ENCODE results near the gene ZKSCAN7.
"Not testable (repeated sequence)": the region's sequence is repeated elsewhere in the genome, so short reads cannot be mapped to it uniquely, and the experiment has no call there.

Gene ZKSCAN7

DNA sequence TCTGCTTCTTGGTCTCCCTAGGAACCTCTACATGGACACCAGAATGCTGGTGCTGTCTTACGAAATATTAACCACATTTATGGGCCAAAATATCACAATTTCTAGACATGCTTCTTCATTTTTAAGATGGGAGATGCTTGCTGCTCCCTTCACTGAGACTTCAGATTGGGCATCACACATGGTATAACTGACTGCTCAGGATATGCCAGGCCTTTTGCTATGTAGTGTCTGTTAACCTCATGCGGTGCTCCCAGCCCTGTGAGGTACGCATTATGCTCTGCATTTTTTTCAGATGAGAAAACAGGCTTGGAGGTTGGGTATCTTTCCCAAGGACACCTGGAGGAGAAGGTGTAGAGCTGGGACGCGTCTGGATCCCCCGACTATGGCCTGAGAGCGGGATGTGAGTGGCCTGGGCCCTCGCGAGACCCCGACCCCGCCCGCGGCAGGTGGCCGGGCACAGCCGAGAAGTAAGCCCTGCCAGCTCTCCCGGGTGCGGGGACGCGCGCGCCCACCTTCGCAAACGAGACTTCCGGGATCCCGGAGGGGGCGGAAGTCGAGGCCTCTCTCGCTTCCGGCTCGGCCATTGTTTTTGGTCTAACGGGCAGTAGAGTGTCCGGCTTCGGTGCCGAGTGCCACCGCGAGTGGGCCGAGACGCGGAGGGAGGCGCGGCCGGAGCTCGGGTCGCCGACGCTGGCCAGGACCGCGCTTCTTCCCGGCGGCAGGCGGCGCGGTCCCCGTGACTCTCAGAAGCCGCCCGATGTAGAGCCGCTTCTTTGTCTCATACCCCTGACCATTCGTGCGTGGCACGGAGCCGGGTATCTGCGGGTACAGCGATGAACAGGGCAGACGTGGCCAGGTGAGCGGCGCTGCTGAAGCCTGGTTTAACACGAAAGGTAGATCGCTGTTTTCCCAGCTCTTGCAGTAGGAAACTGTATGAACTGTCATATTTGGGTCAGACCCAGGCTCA lies at the start of gene ZKSCAN7:
TSS of gene ZKSCAN7 (plus strand) at position 568 of the 967 bp plus-strand sequence. CDS start 1,855 bp downstream, outside the sequence.
- peaks cover 8 to 12% of the 10 kb centered on the region in 2 donors for H3K9me3 Mint-ChIP-seq
- peak within 1 kb of the TSS; percentile 91 to 94 for H3K4me3 Mint-ChIP-seq
- peaks cover 36% of the 10 kb centered on the region for H3K4me1 Mint-ChIP-seq
- DNase-seq (peak; percentile 59 to 74), ATAC-seq (peak; percentile 88)
- peak within 1 kb of the TSS; percentile 91 to 96 for H3K27ac Mint-ChIP-seq
- H3K27me3 Mint-ChIP-seq, result peaks cover 13% of the 10 kb centered on the region

DNA sequence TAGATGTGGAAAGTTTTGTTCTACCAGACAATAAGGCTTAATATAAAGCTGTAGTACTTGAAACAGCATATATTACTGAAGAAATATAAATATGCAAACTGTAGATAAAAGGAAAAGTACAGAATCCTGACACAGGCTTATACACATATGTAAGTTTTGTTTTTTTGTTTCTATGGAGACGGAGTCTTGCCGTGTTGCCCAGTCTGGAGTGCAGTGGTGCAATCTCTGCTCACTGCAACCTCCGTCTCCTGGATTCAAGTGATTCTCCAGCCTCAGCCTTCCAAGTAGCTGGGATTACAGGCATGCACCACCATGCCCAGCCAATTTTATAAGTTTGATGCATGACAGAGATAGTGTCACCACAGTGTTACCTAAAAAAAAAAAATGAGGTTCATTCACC lies 48.4 kb upstream of the ZKSCAN7 start:
- DNase-seq (no peak), ATAC-seq (no peak)
- Mint-ChIP-seq H3K4me1 (peaks cover 25% of the 10 kb centered on the region), H3K27me3 (no peaks in the 10 kb centered on the region), H3K4me3 (no peak overlapping the region), H3K9me3 (peaks cover 22 to 30% of the 10 kb centered on the region in 2 donors), H3K27ac (peak overlapping the region in 1 of 2 donors; percentile 61)

DNA sequence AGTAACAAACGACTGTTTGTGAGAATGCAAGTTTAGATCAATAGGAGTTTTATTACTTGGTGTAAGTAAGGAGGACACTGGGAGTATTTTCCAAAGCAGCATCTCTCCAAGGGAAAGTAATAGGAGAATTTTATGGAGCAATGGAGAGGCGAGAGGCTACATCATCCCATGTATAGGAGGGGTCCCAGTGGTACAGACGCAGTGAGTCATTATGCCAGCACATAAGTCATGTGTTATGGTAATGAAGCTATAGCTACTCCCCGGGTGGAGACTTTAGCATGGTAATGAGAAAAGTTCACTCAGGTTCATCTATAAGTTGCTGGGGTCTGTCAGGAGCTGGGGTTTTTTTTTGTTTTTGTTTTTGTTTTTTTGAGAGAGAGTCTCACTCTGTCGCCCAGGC lies 48.0 kb upstream of the ZKSCAN7 start:
- peak overlapping the region in 1 of 2 donors; percentile 61 for H3K27ac Mint-ChIP-seq
- no peak for ATAC-seq
- DNase-seq, result no peak
- H3K9me3 Mint-ChIP-seq, result peaks cover 18 to 26% of the 10 kb centered on the region in 2 donors
- no peak overlapping the region for H3K4me3 Mint-ChIP-seq
- no peaks in the 10 kb centered on the region for H3K27me3 Mint-ChIP-seq
- peaks cover 29% of the 10 kb centered on the region for H3K4me1 Mint-ChIP-seq

DNA sequence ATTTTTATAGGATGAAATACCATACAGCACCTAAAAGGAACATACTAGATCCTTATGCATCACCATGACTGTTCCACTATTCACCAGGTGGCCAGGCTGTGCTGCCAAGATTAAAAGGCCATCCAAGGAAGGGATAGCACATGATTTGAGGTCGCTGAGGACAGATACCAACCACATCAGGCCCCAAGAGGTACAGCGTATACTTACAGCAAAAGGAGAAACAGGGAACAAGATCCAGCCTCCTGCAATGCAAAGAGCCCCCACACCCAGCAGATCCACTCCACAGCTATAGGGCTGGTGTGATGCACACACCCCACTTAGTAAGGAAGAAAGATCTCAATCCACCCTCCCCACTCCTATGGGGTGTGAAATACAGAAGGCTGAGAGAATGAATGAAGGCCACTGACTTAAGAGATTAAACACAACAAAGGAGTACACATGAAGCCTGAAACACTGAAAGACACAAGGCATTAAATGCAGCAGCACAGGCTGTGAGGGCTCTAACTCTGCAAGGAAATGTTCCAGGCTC lies 45.5 kb upstream of the ZKSCAN7 start:
- peaks cover 32% of the 10 kb centered on the region for H3K4me1 Mint-ChIP-seq
- peak overlapping the region; percentile 67 to 97 for H3K27ac Mint-ChIP-seq
- DNase-seq (peak; percentile 8 to 14), ATAC-seq (peak; percentile 13)
- H3K27me3 Mint-ChIP-seq, result no peaks in the 10 kb centered on the region
- peak overlapping the region; percentile 88 to 90 for H3K4me3 Mint-ChIP-seq
- peaks cover 6 to 7% of the 10 kb centered on the region in 2 donors for H3K9me3 Mint-ChIP-seq

DNA sequence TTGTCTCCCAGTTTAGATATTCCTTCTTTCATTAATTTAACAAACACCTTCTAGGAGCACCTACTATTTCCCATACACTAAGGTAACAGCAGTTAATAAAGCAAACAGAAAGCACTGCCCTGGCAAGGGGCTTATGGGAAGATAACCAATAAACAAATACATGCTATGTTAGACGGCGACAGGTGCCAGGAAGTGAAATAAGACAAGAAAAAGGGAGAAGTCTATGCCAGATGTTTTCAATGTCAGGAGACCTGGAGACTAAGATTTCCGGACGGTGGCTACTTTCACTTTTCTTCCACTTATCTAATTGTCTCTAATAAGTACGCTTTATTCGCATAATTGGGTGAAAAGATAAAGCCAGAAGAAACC lies 45.0 kb upstream of the ZKSCAN7 start:
- H3K27ac Mint-ChIP-seq, result peak overlapping the region; percentile 67 to 97
- no peaks in the 10 kb centered on the region for H3K27me3 Mint-ChIP-seq
- ATAC-seq (peak; percentile 37), DNase-seq (no peak)
- H3K9me3 Mint-ChIP-seq, result peaks cover 6 to 7% of the 10 kb centered on the region in 2 donors
- peaks cover 32% of the 10 kb centered on the region for H3K4me1 Mint-ChIP-seq
- peak overlapping the region; percentile 88 to 90 for H3K4me3 Mint-ChIP-seq

DNA sequence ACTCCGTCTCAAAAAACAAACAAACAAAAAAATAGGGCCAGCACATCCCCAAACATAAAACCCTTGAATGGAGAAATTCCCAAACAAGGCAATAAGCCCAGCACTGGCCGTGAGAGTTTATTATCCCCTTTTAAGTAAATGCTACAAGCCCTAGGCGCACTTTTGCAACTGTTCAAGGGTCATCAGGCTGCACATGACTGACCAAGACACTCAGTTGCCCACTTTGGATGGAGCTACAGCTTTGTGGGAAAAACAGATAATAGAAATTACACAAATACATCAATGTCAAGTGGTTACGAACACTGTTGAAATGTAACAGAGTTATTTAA lies 43.8 kb upstream of the ZKSCAN7 start:
- peak overlapping the region; percentile 97 to 98 for H3K27ac Mint-ChIP-seq
- H3K9me3 Mint-ChIP-seq, result no peaks in the 10 kb centered on the region
- H3K4me3 Mint-ChIP-seq, result peak overlapping the region; percentile 88 to 90
- no peaks in the 10 kb centered on the region for H3K27me3 Mint-ChIP-seq
- no peak for ATAC-seq
- no peak for DNase-seq
- peaks cover 32% of the 10 kb centered on the region for H3K4me1 Mint-ChIP-seq

DNA sequence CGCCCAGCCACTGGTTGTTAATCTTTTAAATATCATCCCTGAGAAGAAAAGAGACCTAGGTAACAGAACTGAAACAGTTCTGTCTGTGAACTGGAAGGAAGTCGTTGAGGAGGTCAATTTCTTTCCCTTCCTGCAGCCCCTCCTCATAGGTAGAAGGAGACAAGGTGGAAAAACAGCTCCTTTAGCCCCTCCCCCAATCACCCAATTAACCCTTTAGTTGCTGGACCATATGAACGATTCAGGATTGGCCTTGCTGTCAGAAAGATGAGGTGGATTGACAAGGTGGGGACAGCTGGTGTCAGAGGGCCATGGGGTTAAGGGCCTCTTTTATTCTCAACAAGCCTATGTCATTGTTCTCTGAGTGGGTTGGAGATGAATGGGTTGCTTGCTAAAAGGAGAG lies 41.5 kb upstream of the ZKSCAN7 start:
- ATAC-seq (no peak), DNase-seq (no peak)
- Mint-ChIP-seq H3K27me3 (peaks cover 8% of the 10 kb centered on the region), H3K4me3 (no peak overlapping the region), H3K27ac (no peak overlapping the region), H3K4me1 (peaks cover 31% of the 10 kb centered on the region), H3K9me3 (no peaks in the 10 kb centered on the region)

DNA sequence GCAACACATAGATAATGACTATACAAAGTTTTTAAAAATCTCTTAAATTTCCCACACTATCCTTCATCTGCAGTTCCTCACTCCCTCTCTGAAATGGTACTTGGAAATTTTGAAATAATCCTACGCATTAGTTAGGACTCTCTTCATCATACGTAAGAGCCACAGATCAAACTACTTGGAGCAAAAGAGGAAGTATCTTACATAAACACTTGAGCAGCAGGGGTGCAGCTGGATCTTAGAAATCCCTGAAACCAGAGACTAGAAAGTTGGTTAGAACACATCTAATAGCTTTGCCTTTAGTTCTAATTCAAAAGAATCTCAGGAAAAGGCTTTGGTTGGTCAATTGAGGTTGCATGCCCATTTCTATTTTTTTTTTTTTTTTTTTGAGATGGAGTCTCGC lies 38.8 kb upstream of the ZKSCAN7 start:
- Mint-ChIP-seq H3K27ac (no peak overlapping the region), H3K27me3 (peaks cover 26% of the 10 kb centered on the region), H3K9me3 (no peaks in the 10 kb centered on the region)

DNA sequence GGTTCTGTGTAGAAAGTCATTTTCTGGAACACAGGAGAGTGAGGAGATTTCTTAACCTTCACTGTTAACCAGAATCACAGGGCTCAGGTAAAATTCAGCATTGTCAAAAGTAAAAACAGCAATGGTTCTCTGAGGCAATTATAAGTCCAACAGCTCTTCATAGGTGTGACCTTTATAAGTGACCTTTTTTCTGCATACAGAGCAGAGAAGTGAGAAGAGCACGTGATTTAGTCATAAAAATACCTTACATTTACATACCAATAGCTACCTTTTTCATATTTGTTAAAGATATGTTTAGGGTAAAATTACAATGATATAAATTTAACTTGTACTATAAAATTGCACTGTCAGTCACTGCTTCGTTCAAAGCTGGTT lies 36.2 kb upstream of the ZKSCAN7 start:
- H3K4me3 Mint-ChIP-seq, result no peak overlapping the region
- H3K9me3 Mint-ChIP-seq, result no peaks in the 10 kb centered on the region
- peaks cover 7% of the 10 kb centered on the region for H3K4me1 Mint-ChIP-seq
- DNase-seq, result no peak
- H3K27me3 Mint-ChIP-seq, result peaks cover 42% of the 10 kb centered on the region
- no peak for ATAC-seq
- H3K27ac Mint-ChIP-seq, result no peak overlapping the region

More for the DNA sequence above, 38.8 kb upstream of the ZKSCAN7 start:
- ATAC-seq (no peak), DNase-seq (no peak)
- peaks cover 18% of the 10 kb centered on the region for H3K4me1 Mint-ChIP-seq
- no peak overlapping the region for H3K4me3 Mint-ChIP-seq

DNA sequence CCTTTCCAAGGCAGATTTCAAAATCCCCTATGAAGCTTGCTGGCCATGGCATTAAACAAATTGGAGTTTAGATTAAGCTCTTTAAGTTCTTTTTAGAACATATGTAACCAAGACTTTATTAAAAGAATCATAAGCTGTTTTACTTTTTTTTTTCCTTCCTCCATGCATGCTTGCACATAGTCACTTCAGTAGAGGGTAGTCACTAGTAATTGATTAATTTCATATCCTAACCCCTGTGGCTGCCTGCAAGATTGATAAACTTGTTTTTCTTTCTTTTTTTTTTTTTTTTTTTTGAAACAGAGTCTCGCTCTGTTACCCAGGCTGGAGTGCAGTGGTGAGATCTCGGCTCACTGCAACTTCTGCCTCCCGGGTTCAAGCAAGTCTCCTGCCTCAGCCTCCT lies 33.3 kb upstream of the ZKSCAN7 start:
- no peaks in the 10 kb centered on the region for H3K9me3 Mint-ChIP-seq
- ATAC-seq (no peak), DNase-seq (no peak)
- H3K4me1 Mint-ChIP-seq, result peaks cover 7% of the 10 kb centered on the region
- no peak overlapping the region for H3K4me3 Mint-ChIP-seq
- H3K27me3 Mint-ChIP-seq, result peaks cover 57% of the 10 kb centered on the region
- no peak overlapping the region for H3K27ac Mint-ChIP-seq

DNA sequence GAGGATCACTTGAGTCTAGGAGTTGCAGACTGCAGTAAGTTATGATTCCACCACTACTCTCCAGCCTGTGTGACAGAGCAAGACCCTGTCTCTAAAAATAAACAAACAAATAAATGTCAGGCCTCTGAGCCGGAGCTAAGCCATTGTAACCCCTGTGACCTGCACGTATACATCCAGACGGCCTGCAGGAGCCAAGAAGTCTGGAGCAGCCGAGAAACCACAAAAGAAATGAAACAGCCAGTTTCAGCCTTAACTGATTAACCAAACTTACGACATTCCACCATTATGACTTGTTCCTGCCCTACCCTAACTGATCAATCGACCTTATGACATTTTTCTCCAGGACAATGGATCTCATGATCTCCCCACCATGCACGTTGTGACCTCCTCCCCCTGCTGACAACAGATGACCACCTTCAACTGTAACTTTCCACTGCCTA lies 32.5 kb upstream of the ZKSCAN7 start:
- ATAC-seq (no peak), DNase-seq (no peak)

DNA sequence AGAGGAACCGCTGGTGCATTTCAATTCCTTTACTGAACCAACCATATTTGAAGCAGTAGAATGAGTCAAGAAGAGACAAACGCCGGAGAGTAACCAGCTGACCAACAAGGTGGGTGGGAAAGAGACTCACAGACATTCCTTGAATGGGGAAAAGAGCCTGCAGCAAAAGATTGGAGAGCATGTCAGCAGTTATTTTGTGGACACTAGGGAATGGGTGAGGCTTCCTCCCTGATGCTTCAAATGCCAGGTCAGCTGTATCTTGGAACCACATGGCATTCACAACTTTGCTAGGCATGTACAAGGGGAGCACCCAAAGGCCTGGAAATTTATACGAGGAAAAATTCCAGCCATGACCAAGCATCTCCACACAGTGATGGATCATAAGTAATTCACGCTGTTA lies 29.9 kb upstream of the ZKSCAN7 start:
- Mint-ChIP-seq H3K27ac (no peak overlapping the region), H3K9me3 (no peaks in the 10 kb centered on the region), H3K27me3 (peaks cover 45% of the 10 kb centered on the region), H3K4me1 (no peaks in the 10 kb centered on the region), H3K4me3 (no peak overlapping the region)
- ATAC-seq (no peak), DNase-seq (no peak)

More for the DNA sequence above, 32.5 kb upstream of the ZKSCAN7 start:
- Mint-ChIP-seq H3K27ac (no peak overlapping the region), H3K4me1 (peaks cover 7% of the 10 kb centered on the region), H3K9me3 (no peaks in the 10 kb centered on the region), H3K4me3 (no peak overlapping the region), H3K27me3 (peaks cover 57% of the 10 kb centered on the region)

DNA sequence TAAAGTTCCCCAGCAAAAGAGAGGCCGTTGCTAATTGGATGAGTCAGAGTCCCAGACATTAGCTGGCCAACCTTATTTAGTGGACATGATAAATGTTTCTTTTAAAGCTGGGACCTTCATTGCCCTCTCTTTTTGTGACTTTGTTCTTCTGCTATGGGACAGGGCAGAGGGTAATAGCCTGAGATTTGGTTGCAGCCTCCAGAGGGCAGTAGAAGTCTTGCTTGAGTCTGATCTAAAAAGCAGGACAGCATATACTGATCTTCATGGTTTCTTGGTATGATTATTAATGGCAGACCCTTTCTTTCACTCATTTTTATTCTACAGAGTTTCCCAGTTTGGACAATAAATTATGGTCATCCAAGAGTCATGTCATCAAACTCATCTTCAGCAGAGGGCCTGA lies 25.1 kb upstream of the ZKSCAN7 start:
- H3K27me3 Mint-ChIP-seq, result peaks cover 18% of the 10 kb centered on the region
- ATAC-seq (peak; percentile 64), DNase-seq (no peak)
- no peak overlapping the region for H3K4me3 Mint-ChIP-seq
- no peaks in the 10 kb centered on the region for H3K4me1 Mint-ChIP-seq
- H3K27ac Mint-ChIP-seq, result no peak overlapping the region
- H3K9me3 Mint-ChIP-seq, result no peaks in the 10 kb centered on the region

DNA sequence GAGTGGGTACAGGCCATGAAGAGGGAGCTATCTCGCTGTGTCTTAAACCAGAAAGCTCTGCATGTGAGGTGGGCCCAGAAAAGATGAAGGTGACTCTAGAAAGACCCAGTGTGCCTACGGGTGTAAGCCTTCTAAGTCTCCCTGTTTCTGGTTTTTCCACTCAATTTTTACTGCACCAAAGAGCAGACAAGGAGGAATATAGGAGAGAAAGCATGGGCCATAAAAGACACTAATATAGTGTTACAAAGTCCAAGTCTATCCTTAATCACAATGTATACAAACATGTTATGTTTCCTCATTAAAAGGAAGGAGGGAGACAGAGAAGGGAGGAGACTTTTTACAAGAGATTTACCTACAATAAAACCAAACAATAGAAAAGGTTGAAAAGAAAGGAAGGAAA lies 24.1 kb upstream of the ZKSCAN7 start:
- no peak overlapping the region for H3K27ac Mint-ChIP-seq
- no peaks in the 10 kb centered on the region for H3K4me1 Mint-ChIP-seq

DNA sequence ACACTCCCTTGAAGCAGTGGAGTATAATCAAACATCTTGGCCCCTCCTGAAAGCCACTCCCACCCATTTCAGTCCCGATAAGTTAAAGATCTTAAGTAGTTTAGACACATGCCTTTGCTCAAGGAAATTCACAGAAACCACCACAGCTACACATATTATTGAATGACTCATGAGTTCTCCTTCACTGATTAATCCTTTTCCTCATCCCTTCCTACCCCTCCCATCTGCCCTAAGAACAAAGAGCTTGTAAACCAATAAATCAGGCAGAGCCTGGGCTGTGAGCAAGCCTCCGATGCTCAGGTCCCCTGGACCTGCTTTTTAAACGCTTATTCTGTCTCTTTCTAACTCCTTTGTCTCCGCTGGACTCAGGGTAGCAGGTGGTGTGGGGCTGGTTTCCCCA lies 20.3 kb upstream of the ZKSCAN7 start:
- not testable (repeated sequence) for H3K4me1 Mint-ChIP-seq, ATAC-seq, H3K4me3 Mint-ChIP-seq, DNase-seq, H3K27ac Mint-ChIP-seq, H3K9me3 Mint-ChIP-seq
- peaks cover 36% of the 10 kb centered on the region for H3K27me3 Mint-ChIP-seq

More for the DNA sequence above, 24.1 kb upstream of the ZKSCAN7 start:
- DNase-seq (no peak), ATAC-seq (no peak)
- H3K4me3 Mint-ChIP-seq, result no peak overlapping the region
- peaks cover 24% of the 10 kb centered on the region for H3K27me3 Mint-ChIP-seq
- no peaks in the 10 kb centered on the region for H3K9me3 Mint-ChIP-seq

DNA sequence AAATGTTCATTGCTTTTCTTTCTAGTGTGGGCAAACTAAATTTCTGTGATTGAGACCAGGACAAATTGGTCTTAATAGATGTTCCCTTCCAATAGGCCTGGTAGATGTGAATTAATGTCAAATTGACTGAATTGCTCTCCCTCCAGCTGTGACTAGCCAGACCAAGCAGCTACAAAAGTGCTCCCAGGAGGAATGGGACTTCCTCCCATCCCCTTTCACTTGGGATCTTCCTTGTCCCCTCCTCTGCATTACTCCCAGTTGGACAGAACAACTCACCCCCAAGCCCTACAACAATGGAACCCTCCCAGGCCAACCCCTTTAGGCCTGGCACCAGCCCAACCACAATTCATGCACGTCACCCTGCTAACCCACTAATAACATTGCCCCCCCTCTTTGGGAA lies 19.6 kb upstream of the ZKSCAN7 start:
- peaks cover 39% of the 10 kb centered on the region for H3K27me3 Mint-ChIP-seq

More for the DNA sequence above, 19.6 kb upstream of the ZKSCAN7 start:
- Mint-ChIP-seq H3K4me1 (no peaks in the 10 kb centered on the region), H3K9me3 (no peaks in the 10 kb centered on the region), H3K27ac (no peak overlapping the region), H3K4me3 (no peak overlapping the region)
- DNase-seq, result no peak
- no peak for ATAC-seq

All from stimulated activated naive CD8-positive, alpha-beta T cell treated with anti-CD3 and anti-CD28 coated beads, Interleukin-15, amount 100 ng/mL, for 72 hours (primary cell).